Osteoblast (primary cell): ENCODE measurements around the gene SEMA3G. TPM values are rescaled to one million over a fixed set of nuclear protein-coding genes. Genes with fewer than 3 reads are reported as not detected.
A peak's percentile ranks its signal among the peaks of the same experiment; 100 is the strongest.

Experiments used
- DNase-seq: peaks from one replicate; pipeline ENCODE4 v3.0.0; 2011; ENCODE audit warnings: low spot score, mixed read lengths; ENCODE audit not compliant: insufficient read length; ENCODE audit errors: missing footprints
- H2AFZ ChIP-seq: 2 replicates; pipeline ENCODE4 v1.6.0; 2011; ENCODE audit warnings: mild to moderate bottlenecking, low read length
- H3K27ac ChIP-seq: 2 replicates; pipeline ENCODE4 v1.5.1; 2011; ENCODE audit warnings: mild to moderate bottlenecking, low read depth, low read length, moderate library complexity
- H3K27me3 ChIP-seq: 2 replicates; pipeline ENCODE4 v1.6.0; 2012; ENCODE audit warnings: mild to moderate bottlenecking, control low read depth, inconsistent platforms, low read length, moderate library complexity; ENCODE audit not compliant: insufficient read depth
- H3K36me3 ChIP-seq: 2 replicates; pipeline ENCODE4 v1.5.1; 2011; ENCODE audit warnings: mild to moderate bottlenecking, low read length, control low read depth, moderate library complexity; ENCODE audit not compliant: insufficient read depth
- H3K4me1 ChIP-seq: 2 replicates; pipeline ENCODE4 v1.5.1; 2011; ENCODE audit warnings: mild to moderate bottlenecking, low read length, control low read depth, moderate library complexity; ENCODE audit not compliant: insufficient read depth
- H3K4me2 ChIP-seq: 2 replicates; pipeline ENCODE4 v1.6.0; 2011; ENCODE audit warnings: mild to moderate bottlenecking, low read length; ENCODE audit not compliant: insufficient read depth
- H3K4me3 ChIP-seq: fragments of 200-600 bp; sonication (generic); 3 replicates; pipeline ENCODE4 v1.5.1; 2012; ENCODE audit warnings: mild to moderate bottlenecking, low read length, inconsistent platforms; ENCODE audit not compliant: insufficient read depth
- H3K79me2 ChIP-seq: 2 replicates; pipeline ENCODE4 v1.6.0; 2012; ENCODE audit warnings: mild to moderate bottlenecking, low read length, control low read depth, inconsistent platforms; ENCODE audit not compliant: insufficient read depth
- H3K9me3 ChIP-seq: 2 replicates; pipeline ENCODE4 v1.5.1; 2011; ENCODE audit warnings: low read depth, low read length, control low read depth
- H4K20me1 ChIP-seq: 2 replicates; pipeline ENCODE4 v1.6.0; 2012; ENCODE audit warnings: mild to moderate bottlenecking, low read length, control low read depth; ENCODE audit not compliant: insufficient read depth
- CTCF ChIP-seq: IDR thresholded peaks from 2 replicates; pipeline ENCODE4 v1.5.1; 2011; ENCODE audit warnings: mild to moderate bottlenecking, low read depth, low read length, moderate library complexity; ENCODE audit errors: extremely low read depth
- total RNA-seq: library from RNA; depleted of rRNA; stranded (reverse); fragments of >200 nt; gene quantifications from 2 replicates; pipeline ENCODE4 v1.2.3, GENCODE V29; 2012

SEMA3G gene
- total RNA-seq, 1 donor, result not detected

GRCh38 chr3:52472239-52473000 is 27.5 kb upstream of the SEMA3G start:
- no peaks in the 10 kb centered on the region for H3K27me3 ChIP-seq
- no peak overlapping the region for H3K4me2 ChIP-seq
- H3K27ac ChIP-seq, result no peak overlapping the region
- TF ChIP-seq CTCF, result no peak
- H3K36me3 ChIP-seq, result peaks cover 65% of the 10 kb centered on the region
- no peak for DNase-seq
- no peak overlapping the region for H3K4me3 ChIP-seq
- peaks cover 40% of the 10 kb centered on the region for H3K79me2 ChIP-seq
- no peak overlapping the region for H2AFZ ChIP-seq
- H3K4me1 ChIP-seq, result peaks cover 8% of the 10 kb centered on the region
- peaks cover 28% of the 10 kb centered on the region for H4K20me1 ChIP-seq
- no peaks in the 10 kb centered on the region for H3K9me3 ChIP-seq

GRCh38 chr3:52471371-52472238 is 26.7 kb upstream of the SEMA3G start:
- no peak overlapping the region for H3K4me3 ChIP-seq
- peak; percentile 95 for DNase-seq
- H3K36me3 ChIP-seq, result peaks cover 63% of the 10 kb centered on the region
- peaks cover 47% of the 10 kb centered on the region for H3K79me2 ChIP-seq
- no peak overlapping the region for H3K27ac ChIP-seq
- peaks cover 30% of the 10 kb centered on the region for H4K20me1 ChIP-seq
- no peaks in the 10 kb centered on the region for H3K9me3 ChIP-seq
- H3K27me3 ChIP-seq, result no peaks in the 10 kb centered on the region
- H3K4me1 ChIP-seq, result peaks cover 9% of the 10 kb centered on the region
- no peak overlapping the region for H2AFZ ChIP-seq
- H3K4me2 ChIP-seq, result no peak overlapping the region
- TF ChIP-seq CTCF, result peak; percentile 80

- H3K79me2 ChIP-seq, result peaks cover 50% of the 10 kb centered on the region
These were observed 26.0 kb upstream of the SEMA3G start for GRCh38 chr3:52470920-52471319.

More at GRCh38 chr3:52470920-52471319, 26.0 kb upstream of the SEMA3G start:
- H3K4me1 ChIP-seq, result peaks cover 16% of the 10 kb centered on the region
- no peaks in the 10 kb centered on the region for H3K9me3 ChIP-seq
- DNase-seq, result no peak
- H4K20me1 ChIP-seq, result peaks cover 36% of the 10 kb centered on the region
- no peak overlapping the region for H3K27ac ChIP-seq
- peaks cover 59% of the 10 kb centered on the region for H3K36me3 ChIP-seq
- no peak for TF ChIP-seq CTCF
- no peak overlapping the region for H3K4me2 ChIP-seq
- H3K27me3 ChIP-seq, result no peaks in the 10 kb centered on the region
- H3K4me3 ChIP-seq, result no peak overlapping the region
- no peak overlapping the region for H2AFZ ChIP-seq
